ENCODE data around the gene LCOR.
A peak's percentile ranks its signal among the peaks of the same experiment; 100 is the strongest.

Gene LCOR

DNA sequence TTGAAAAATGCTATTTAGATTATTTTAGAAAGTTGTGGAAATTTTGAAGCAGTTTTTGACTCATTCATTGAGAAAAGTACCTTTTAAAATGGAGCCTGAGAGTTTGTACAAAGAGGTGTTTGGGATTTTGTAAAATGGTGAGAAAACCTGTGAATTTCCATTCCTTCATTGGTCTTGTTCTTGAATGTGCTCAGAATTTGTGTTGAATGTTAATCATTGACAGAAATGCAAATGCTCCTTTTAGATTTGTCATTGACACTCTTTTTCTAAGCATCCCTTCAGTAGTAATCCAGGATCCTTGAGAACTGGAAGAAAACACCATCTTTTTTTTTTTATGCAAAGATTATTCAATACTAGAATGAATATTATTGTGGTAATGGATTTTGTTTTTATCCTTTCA, 74.8 kb downstream of the LCOR start:
- Histone ChIP-seq H3K27me3 (replicated peaks) (no peaks in the 10 kb centered on the region), H3K27ac (no peak overlapping the region), H3K36me3 (replicated peaks) (no peaks in the 10 kb centered on the region), H3K4me3 (ENCODE audit: low read depth, low read length) (no peak overlapping the region)
- no peak for DNase-seq
- in situ Hi-C loops (cut with HindIII; ENCODE audit: low pct_ligation_motif_present, low sequenced_read_pairs), result no loop called here
- TF ChIP-seq, protein P1, sequence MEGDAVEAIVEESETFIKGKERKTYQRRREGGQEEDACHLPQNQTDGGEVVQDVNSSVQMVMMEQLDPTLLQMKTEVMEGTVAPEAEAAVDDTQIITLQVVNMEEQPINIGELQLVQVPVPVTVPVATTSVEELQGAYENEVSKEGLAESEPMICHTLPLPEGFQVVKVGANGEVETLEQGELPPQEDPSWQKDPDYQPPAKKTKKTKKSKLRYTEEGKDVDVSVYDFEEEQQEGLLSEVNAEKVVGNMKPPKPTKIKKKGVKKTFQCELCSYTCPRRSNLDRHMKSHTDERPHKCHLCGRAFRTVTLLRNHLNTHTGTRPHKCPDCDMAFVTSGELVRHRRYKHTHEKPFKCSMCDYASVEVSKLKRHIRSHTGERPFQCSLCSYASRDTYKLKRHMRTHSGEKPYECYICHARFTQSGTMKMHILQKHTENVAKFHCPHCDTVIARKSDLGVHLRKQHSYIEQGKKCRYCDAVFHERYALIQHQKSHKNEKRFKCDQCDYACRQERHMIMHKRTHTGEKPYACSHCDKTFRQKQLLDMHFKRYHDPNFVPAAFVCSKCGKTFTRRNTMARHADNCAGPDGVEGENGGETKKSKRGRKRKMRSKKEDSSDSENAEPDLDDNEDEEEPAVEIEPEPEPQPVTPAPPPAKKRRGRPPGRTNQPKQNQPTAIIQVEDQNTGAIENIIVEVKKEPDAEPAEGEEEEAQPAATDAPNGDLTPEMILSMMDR (IDR thresholded peaks at IDR 0.05; ENCODE audit: low read depth, low read length, missing control alignments), result no peak

DNA sequence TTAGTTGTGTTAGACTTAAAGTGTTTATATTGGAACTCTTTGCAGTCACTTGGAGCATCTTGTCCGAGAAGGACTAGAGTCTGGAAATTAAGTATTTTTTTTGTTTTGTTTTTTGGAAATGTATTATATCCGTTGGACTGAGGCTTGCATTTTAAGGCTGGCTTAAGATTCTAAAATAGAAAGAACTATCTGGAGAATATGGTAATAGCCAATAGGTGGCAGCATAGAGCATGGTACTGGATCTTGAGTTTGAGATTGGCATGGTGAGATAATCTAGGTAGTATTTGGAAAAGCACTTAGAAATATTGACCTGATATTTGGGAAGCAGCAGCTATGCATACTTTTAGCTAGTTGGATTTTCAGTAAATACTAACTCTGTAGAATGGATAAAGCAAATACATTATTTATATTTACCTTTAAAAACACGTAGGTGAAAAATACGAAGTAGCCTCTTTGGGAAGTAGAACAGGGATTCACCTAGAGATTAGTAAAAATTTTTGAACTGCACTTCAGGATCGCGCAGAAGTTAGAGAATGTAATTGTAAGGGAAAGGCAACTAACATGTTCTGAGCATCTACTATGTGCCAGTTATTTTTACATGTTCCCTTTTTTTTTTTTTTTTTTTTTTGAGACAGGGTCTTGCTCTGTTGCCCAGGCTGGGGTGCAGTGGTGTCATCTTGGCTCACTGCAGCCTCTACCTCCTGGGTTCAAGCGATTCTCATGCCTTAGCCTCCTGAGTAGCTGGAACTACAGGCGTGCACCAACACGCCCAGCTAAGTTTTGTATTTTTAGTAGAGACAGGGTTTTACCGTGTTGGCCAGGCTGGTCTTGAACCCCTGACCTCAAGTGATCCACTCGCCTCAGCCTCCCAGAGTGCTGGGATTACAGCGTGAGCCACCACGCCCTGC, 78.6 kb downstream of the LCOR start:
- Histone ChIP-seq H3K36me3 (replicated peaks) (no peaks in the 10 kb centered on the region), H3K4me3 (ENCODE audit: low read depth, low read length) (no peak overlapping the region), H3K27ac (no peak overlapping the region), H3K27me3 (replicated peaks) (no peaks in the 10 kb centered on the region)
- TF ChIP-seq, protein P1 (IDR thresholded peaks at IDR 0.05; ENCODE audit: low read depth, low read length, missing control alignments), result peak; percentile 63
- DNase-seq, result peak; percentile 39
- in situ Hi-C loops (cut with HindIII; ENCODE audit: low pct_ligation_motif_present, low sequenced_read_pairs), result no loop called here

DNA sequence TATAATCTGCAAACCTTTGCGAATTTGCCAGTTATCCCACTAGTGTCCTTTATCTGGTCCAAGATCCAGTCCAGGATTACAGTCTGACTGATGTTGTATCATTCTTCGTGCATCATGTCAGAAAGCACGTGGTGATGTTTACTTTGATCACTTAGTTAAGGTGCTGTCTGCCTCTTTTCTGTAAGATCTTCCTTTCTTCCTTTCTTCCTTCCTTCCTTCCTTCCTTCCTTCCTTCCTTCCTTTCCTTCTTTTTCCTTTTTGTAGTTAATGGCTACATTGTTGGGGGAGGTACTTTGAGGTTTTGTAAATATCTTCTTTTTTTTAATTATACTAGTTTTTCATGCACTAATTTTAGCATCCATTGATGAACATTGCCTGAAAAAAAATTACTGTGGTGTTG, 80.3 kb downstream of the LCOR start:
- in situ Hi-C loops (cut with HindIII; ENCODE audit: low pct_ligation_motif_present, low sequenced_read_pairs), result no loop called here

DNA sequence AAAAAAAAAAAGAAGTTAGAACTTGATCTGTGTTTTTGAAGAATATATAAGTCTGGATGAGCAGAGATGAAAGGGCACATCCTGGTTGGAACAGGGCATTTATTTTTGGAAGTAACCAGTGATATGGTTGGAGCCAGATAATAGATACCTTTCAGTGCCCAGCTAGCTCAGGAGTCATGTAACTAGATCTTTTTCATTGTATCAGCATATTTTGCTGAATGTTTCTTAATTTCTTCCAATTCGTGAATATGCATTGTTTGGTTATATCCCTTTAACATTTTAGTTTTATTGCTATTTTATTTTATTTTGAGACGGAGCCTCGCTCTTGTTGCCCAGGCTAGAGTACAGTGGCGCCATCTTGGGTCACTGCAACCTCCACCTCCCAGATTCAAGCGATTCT, 81.8 kb downstream of the LCOR start:
- no peak overlapping the region for H3K4me3 ChIP-seq (ENCODE audit: low read depth, low read length)
- H3K27ac ChIP-seq, result no peak overlapping the region
- in situ Hi-C loops (cut with HindIII; ENCODE audit: low pct_ligation_motif_present, low sequenced_read_pairs), result no loop called here
- H3K27me3 ChIP-seq (replicated peaks), result no peaks in the 10 kb centered on the region
- H3K36me3 ChIP-seq (replicated peaks), result no peaks in the 10 kb centered on the region
- TF ChIP-seq, protein P1 (IDR thresholded peaks at IDR 0.05; ENCODE audit: low read depth, low read length, missing control alignments), result no peak
- DNase-seq, result no peak

More for the DNA sequence above, 80.3 kb downstream of the LCOR start:
- Histone ChIP-seq H3K27me3 (replicated peaks) (no peaks in the 10 kb centered on the region), H3K36me3 (replicated peaks) (no peaks in the 10 kb centered on the region), H3K4me3 (ENCODE audit: low read depth, low read length) (no peak overlapping the region), H3K27ac (no peak overlapping the region)
- no peak for DNase-seq
- TF ChIP-seq, protein P1 (IDR thresholded peaks at IDR 0.05; ENCODE audit: low read depth, low read length, missing control alignments), result no peak

DNA sequence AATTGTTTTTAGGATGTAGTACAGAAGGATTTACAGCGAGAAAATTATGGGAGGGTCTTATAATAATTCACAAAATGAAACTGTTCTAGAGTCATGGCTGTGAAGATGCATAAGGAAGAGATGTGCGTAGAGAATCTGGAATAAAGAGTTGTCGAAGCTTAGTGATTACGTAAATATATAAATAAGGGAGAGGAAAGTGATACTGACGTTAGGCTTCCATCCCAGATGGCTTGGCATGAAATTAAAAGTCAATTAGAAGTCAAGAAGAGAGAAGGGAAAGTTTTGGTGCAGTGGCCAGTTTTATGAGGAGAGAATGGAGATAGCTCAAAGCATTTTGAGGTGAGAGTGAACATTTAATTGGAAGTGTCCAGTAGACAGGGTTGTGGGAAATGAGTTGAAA, 85.5 kb downstream of the LCOR start:
- Histone ChIP-seq H3K27ac (no peak overlapping the region), H3K4me3 (ENCODE audit: low read depth, low read length) (no peak overlapping the region), H3K36me3 (replicated peaks) (no peaks in the 10 kb centered on the region), H3K27me3 (replicated peaks) (no peaks in the 10 kb centered on the region)
- TF ChIP-seq, protein P1 (IDR thresholded peaks at IDR 0.05; ENCODE audit: low read depth, low read length, missing control alignments), result no peak
- no peak for DNase-seq
- in situ Hi-C loops (cut with HindIII; ENCODE audit: low pct_ligation_motif_present, low sequenced_read_pairs), result no loop called here

Measured in brain microvascular endothelial cell (primary cell).